Fibroblast of pulmonary artery (primary cell): ENCODE measurements around the gene KCNK15.
A peak's percentile ranks its signal among the peaks of the same experiment; 100 is the strongest.
"Not testable (repeated sequence)": the region's sequence is repeated elsewhere in the genome, so short reads cannot be mapped to it uniquely, and the experiment has no call there.

Experiments used
- DNase-seq: peaks from one replicate; pipeline ENCODE4 v3.0.0-alpha.2; 2010; ENCODE audit warnings: low read depth
- H3K4me3 ChIP-seq: replicated peaks from 2 replicates; pipeline ENCODE4 v1.5.1; 2011; ENCODE audit warnings: low read depth, mild to moderate bottlenecking, control low read depth, low read length, moderate library complexity
- CTCF ChIP-seq: IDR thresholded peaks from 2 replicates; pipeline ENCODE4 v1.5.1; 2011; ENCODE audit warnings: mild to moderate bottlenecking, control low read depth, low read length, inconsistent platforms; ENCODE audit errors: missing control alignments

The KCNK15 gene

GRCh38 chr20:44745598-44746366 lies at the start of gene KCNK15:
KCNK15 (plus strand) TSS chr20:44745865; CDS start chr20:44745911, 46 bp downstream.
- H3K4me3 ChIP-seq: peak within 1 kb of the TSS; percentile 46
- no peak for TF ChIP-seq CTCF
- no peak for DNase-seq

- DNase-seq: no peak
- no peak overlapping the region for H3K4me3 ChIP-seq
- TF ChIP-seq CTCF: no peak
These were observed 49.4 kb upstream of the KCNK15 start for GRCh38 chr20:44696315-44696714.

- not testable (repeated sequence) for H3K4me3 ChIP-seq, DNase-seq
These were observed 48.6 kb upstream of the KCNK15 start for GRCh38 chr20:44697041-44697440.

- no peak for DNase-seq
- no peak overlapping the region for H3K4me3 ChIP-seq
- no peak for TF ChIP-seq CTCF
These were observed 47.3 kb upstream of the KCNK15 start for GRCh38 chr20:44698351-44698750.

- DNase-seq: no peak
- H3K4me3 ChIP-seq: no peak overlapping the region
- TF ChIP-seq CTCF: no peak
These were observed 45.4 kb upstream of the KCNK15 start for GRCh38 chr20:44700306-44700705.

GRCh38 chr20:44701118-44701857 lies 44.4 kb upstream of the KCNK15 start:
- no peak for DNase-seq
- H3K4me3 ChIP-seq: no peak overlapping the region
- TF ChIP-seq CTCF: no peak

- DNase-seq: no peak
- TF ChIP-seq CTCF: no peak
- no peak overlapping the region for H3K4me3 ChIP-seq
These were observed 43.8 kb upstream of the KCNK15 start for GRCh38 chr20:44701858-44702256.
